Right atrium auricular region (tissue), 2 donors: ENCODE data around the gene PPP3R1. TPM values are rescaled to one million over a fixed set of nuclear protein-coding genes. Genes with fewer than 3 reads are reported as not detected.

ENCODE experiments used
- DNase-seq: peaks from one replicate; pipeline ENCODE4 v3.0.0-alpha.2; 2019; ENCODE audit warnings: low spot score
- H3K27ac ChIP-seq, 2 donors: fragments of 200-600 bp; sonication (generic); 1 replicate in 1 of 2; 2 replicates in 1 of 2; pipeline ENCODE4 v1.5.1; 2016 to 2019
- H3K27me3 ChIP-seq, 2 donors: fragments of 200-600 bp; sonication (generic); one replicate each; pipeline versions ENCODE4 v1.5.1 to v1.6.0; 2017 to 2019
- H3K36me3 ChIP-seq: fragments of 200-600 bp; sonication (generic); one replicate; pipeline ENCODE4 v1.5.1; 2016
- H3K4me1 ChIP-seq, 2 donors: fragments of 200-600 bp; sonication (generic); one replicate each; pipeline versions ENCODE4 v1.5.1 to v1.6.0; 2017 to 2019
- H3K4me3 ChIP-seq, 2 donors: fragments of 200-600 bp; sonication (generic); 1 replicate in 1 of 2; 2 replicates in 1 of 2; pipeline ENCODE4 v1.5.1; 2017 to 2019; ENCODE audit warnings: mild to moderate bottlenecking in 1 of 2, moderate library complexity in 1 of 2
- H3K9me3 ChIP-seq, 2 donors: fragments of 200-600 bp; sonication (generic); one replicate each; pipeline ENCODE4 v1.5.1; 2019
- total RNA-seq, 2 donors: library from RNA; depleted of rRNA; stranded (reverse); fragments of >200 nt; gene quantifications; one replicate each; pipeline ENCODE4 v1.1.0, GENCODE V29; 2016
- TF ChIP-seq, protein P1 (sequence below), 2 donors: fragments of 200-600 bp; sonication (generic); IDR thresholded peaks; one replicate each; pipeline ENCODE4 v1.5.1; 2019; ENCODE audit warnings: antibody characterized with exemption in 2 of 2

Gene PPP3R1
- total RNA-seq, 2 donors from 2014 or later, result 16.7 to 18.4 TPM

DNA sequence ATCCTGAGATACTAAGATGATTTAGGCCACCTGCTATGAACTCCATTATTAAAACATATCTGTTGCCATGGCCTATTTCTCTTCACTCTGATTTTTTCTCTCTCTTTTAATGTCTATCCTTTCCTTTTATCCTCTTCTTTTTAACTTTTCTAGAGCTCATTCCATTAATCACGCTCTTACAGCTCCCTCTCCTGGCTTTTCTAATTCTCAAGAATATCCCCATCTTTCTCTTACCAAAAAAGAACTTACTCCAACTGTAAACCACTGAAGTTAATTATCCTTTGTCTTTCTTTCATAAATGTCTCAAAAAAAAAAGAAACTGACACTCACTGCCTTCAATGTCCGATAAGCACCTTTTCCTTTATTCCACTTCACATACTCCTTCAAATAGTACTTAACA is 7.9 kb downstream of the PPP3R1 start:
- Histone ChIP-seq H3K4me3 (no peak overlapping the region), H3K27me3 (no peaks in the 10 kb centered on the region), H3K4me1 (peaks cover 0 to 65% of the 10 kb centered on the region in 2 donors), H3K9me3 (no peaks in the 10 kb centered on the region), H3K27ac (no peak overlapping the region), H3K36me3 (no peaks in the 10 kb centered on the region)
- TF ChIP-seq, protein P1, sequence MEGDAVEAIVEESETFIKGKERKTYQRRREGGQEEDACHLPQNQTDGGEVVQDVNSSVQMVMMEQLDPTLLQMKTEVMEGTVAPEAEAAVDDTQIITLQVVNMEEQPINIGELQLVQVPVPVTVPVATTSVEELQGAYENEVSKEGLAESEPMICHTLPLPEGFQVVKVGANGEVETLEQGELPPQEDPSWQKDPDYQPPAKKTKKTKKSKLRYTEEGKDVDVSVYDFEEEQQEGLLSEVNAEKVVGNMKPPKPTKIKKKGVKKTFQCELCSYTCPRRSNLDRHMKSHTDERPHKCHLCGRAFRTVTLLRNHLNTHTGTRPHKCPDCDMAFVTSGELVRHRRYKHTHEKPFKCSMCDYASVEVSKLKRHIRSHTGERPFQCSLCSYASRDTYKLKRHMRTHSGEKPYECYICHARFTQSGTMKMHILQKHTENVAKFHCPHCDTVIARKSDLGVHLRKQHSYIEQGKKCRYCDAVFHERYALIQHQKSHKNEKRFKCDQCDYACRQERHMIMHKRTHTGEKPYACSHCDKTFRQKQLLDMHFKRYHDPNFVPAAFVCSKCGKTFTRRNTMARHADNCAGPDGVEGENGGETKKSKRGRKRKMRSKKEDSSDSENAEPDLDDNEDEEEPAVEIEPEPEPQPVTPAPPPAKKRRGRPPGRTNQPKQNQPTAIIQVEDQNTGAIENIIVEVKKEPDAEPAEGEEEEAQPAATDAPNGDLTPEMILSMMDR (IDR thresholded peaks at IDR 0.05), result peak in 1 of 2 donors; percentile 38
- no peak for DNase-seq

DNA sequence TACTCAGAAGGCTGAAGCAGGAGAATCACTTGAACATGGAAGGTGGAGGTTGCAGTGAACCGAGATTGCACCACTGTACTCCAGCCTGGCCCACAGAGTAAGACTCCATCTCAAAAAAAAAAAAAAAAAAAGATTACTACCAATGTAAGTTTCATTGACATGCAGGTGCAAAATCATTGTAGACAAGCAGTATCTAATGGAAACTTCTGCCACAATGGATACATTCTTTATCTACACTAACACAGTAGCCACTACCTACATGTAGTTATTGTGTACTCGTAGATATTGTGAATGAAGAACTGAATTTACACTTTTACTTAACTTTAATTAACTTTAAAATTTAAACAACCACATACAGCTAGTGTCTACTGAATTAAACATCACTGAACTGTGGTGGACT is 10.6 kb downstream of the PPP3R1 start:
- peaks cover 0 to 64% of the 10 kb centered on the region in 2 donors for H3K4me1 ChIP-seq

DNA sequence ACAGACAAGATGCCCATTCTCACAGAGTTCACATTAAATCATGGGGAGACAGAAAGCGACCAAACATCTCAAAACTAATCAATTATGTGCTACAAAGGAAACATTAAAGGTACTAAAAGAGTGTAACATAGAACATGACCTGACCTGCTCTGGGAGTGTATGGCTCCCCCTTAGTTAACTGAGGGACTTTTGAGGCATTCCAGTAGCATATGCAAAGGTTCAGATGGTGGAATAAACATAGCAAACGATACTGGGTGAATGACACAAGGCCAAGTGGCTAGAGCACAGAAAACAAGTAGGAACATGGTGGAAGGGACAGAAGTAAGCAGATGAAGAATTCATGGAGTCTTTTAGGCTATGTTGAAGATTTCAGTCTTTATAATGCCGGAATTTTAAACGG is 11.9 kb downstream of the PPP3R1 start:
- Histone ChIP-seq H3K4me1 (peaks cover 0 to 68% of the 10 kb centered on the region in 2 donors), H3K9me3 (no peaks in the 10 kb centered on the region), H3K36me3 (no peaks in the 10 kb centered on the region), H3K27ac (no peak overlapping the region), H3K4me3 (no peak overlapping the region), H3K27me3 (no peaks in the 10 kb centered on the region)
- no peak for DNase-seq
- TF ChIP-seq, protein P1 (IDR thresholded peaks at IDR 0.05), result no peak

More for the DNA sequence above, 10.6 kb downstream of the PPP3R1 start:
- H3K27me3 ChIP-seq, result no peaks in the 10 kb centered on the region
- H3K27ac ChIP-seq, result no peak overlapping the region
- TF ChIP-seq, protein P1 (IDR thresholded peaks at IDR 0.05), result no peak
- H3K36me3 ChIP-seq, result no peaks in the 10 kb centered on the region
- no peak for DNase-seq
- H3K4me3 ChIP-seq, result no peak overlapping the region
- H3K9me3 ChIP-seq, result no peaks in the 10 kb centered on the region

DNA sequence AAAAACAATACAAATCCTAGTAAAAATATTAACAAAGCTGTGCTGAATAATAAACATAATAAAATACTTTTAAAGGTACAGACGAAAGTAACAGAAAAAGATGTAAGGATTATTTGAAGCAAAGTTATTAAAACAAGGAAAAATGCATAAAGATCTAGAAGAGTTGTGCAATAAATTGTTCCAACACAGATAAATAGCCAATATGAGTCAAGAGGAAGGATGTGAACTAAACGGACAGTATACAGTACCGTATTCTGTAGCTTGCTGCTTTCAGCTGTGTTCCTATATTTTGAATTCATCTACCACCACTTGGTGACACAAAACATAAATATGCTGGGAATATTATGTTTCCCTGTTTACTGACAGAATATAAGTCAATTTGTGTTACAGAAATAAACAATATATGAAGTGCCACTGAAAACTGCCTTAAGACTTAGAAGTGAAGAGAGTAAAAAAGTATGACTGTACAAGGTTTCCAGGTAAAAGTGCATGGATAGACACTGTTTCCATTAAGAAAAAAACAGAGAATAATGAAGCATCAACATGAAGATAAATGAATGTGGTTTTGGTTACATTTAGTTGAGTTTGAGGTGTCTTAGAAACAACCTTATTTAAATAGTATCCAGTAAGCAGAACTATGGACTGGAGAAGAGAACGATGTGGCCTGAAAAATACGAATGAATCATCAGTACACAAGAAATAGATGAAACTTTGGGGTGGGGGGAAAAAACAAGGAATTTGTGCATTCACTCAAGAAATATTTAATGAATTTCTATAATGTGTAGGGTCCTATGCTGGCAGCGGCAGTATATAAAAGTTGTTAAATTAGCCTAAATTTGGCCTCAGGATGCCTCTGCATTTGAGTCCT is 13.1 kb downstream of the PPP3R1 start:
- no peaks in the 10 kb centered on the region for H3K27me3 ChIP-seq
- no peak overlapping the region for H3K27ac ChIP-seq

DNA sequence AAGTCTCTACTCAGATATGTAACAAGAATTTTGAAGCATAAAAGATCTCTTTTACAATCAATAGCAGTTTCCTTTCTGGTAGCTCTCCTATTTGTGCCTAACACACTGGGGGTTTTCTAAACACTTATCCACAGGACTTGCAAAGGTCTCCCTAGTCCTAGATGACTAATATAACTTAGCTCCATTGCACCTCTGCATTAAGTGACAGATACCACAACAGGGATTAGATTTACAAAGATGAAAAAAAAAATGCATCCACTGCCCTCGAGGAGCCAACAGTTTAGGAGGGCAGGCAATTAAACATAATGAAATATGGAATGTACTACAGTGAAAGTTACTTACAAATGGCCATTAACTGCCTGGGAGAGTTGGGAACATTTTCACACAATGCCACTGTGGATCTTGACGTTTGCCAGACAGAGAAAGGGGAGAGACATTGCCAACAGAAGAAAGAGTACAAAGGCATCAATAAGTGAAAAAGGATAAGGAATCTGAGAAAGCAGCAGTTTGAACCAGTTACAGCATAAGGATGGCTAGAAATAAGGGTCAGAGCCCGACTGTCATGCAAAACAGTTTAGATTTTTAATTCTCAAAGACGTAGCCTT is 14.3 kb downstream of the PPP3R1 start:
- Histone ChIP-seq H3K27me3 (no peaks in the 10 kb centered on the region), H3K9me3 (no peaks in the 10 kb centered on the region), H3K27ac (peak overlapping the region in 1 of 2 donors; percentile 6), H3K4me1 (peaks cover 0 to 70% of the 10 kb centered on the region in 2 donors), H3K4me3 (no peak overlapping the region), H3K36me3 (no peaks in the 10 kb centered on the region)
- TF ChIP-seq, protein P1 (IDR thresholded peaks at IDR 0.05), result no peak
- no peak for DNase-seq

More for the DNA sequence above, 13.1 kb downstream of the PPP3R1 start:
- no peaks in the 10 kb centered on the region for H3K36me3 ChIP-seq
- no peak overlapping the region for H3K4me3 ChIP-seq
- DNase-seq, result no peak
- H3K9me3 ChIP-seq, result no peaks in the 10 kb centered on the region
- TF ChIP-seq, protein P1 (IDR thresholded peaks at IDR 0.05), result no peak
- peaks cover 0 to 68% of the 10 kb centered on the region in 2 donors for H3K4me1 ChIP-seq
